HepG2 (cell line): Measurements from ENCODE around the gene KIAA1614. TPM values are rescaled to one million over a fixed set of nuclear protein-coding genes. Genes with fewer than 3 reads are reported as not detected.

ENCODE experiments used
- HCFC1 ChIP-seq: fragments of 150-350 bp; IDR thresholded peaks from 2 replicates; pipeline ENCODE4 v1.6.1; 2014; ENCODE audit warnings: low read depth, low read length
- KDM3A ChIP-seq: IDR thresholded peaks from 2 replicates; pipeline ENCODE4 v1.6.1; 2018; ENCODE audit warnings: low read depth, missing compliant biosample characterization
- RXRB ChIP-seq: IDR thresholded peaks from 2 replicates; pipeline ENCODE4 v1.6.1; 2016; ENCODE audit warnings: borderline replicate concordance, missing genetic modification reagents, missing compliant biosample characterization
- SOX5 ChIP-seq: IDR thresholded peaks from 2 replicates; pipeline ENCODE4 v1.6.1; 2016; ENCODE audit warnings: borderline replicate concordance
- ZNF124 ChIP-seq: sonication (generic); formaldehyde crosslinking; IDR thresholded peaks from 2 replicates; pipeline ENCODE4 v1.4.0; 2020; ENCODE audit warnings: missing genetic modification reagents
- ZNF598 ChIP-seq: sonication (generic); formaldehyde crosslinking; IDR thresholded peaks from 2 replicates; pipeline ENCODE4 v1.5.1; 2020; ENCODE audit warnings: mild to moderate bottlenecking, missing genetic modification reagents, borderline replicate concordance
- ZNF660 ChIP-seq: sonication (generic); formaldehyde crosslinking; IDR thresholded peaks from 2 replicates; pipeline ENCODE4 v1.5.1; 2020; ENCODE audit warnings: mild to moderate bottlenecking, low read depth, missing genetic modification reagents, borderline replicate concordance
- ZNF766 ChIP-seq: sonication (generic); formaldehyde crosslinking; IDR thresholded peaks from 2 replicates; pipeline ENCODE4 v1.5.0; 2020; ENCODE audit warnings: missing genetic modification reagents, borderline replicate concordance
- ZNF841 ChIP-seq: sonication (generic); formaldehyde crosslinking; IDR thresholded peaks from 2 replicates; pipeline ENCODE4 v1.8.1; 2023; ENCODE audit warnings: missing genetic modification reagents, borderline replicate concordance
- ZNF878 ChIP-seq: sonication (generic); formaldehyde crosslinking; IDR thresholded peaks from 2 replicates; pipeline ENCODE4 v1.8.1; 2023; ENCODE audit warnings: mild to moderate bottlenecking, missing genetic modification reagents, moderate library complexity
- ZSCAN22 ChIP-seq: sonication (generic); formaldehyde crosslinking; IDR thresholded peaks from 2 replicates; pipeline ENCODE4 v1.4.0; 2020; ENCODE audit warnings: mild to moderate bottlenecking, missing genetic modification reagents
- polyA plus RNA-seq, 8 experiments: library from polyadenylated mRNA; depleted of rRNA in 3 of 8; stranded (reverse) in 7 of 8; unstranded in 1 of 8; fragments of >200 nt; fragmentation: Illumina TruSeq in 4 of 8; extraction: Trizol in 4 of 8; gene quantifications; 2 replicates each; pipeline versions ENCODE4 v1.2.1 to v1.2.3, GENCODE V29; 2011 to 2016; ENCODE audit warnings: low read depth in 4 of 8, missing spikeins in 1 of 8, mixed read lengths in 1 of 8; ENCODE audit not compliant: insufficient read depth in 1 of 8
- total RNA-seq, 5 experiments: library from RNA; depleted of rRNA; stranded (reverse); fragments of >200 nt; fragmentation: Illumina TruSeq; extraction: Trizol; gene quantifications; 2 replicates each; pipeline ENCODE4 v1.2.3, GENCODE V29; 2016; ENCODE audit warnings: low read depth in 1 of 5
- TF ChIP-seq, protein P1 (sequence below): sonication (generic); formaldehyde crosslinking; conservative IDR thresholded peaks from 2 replicates; pipeline ENCODE4 v1.8.0; 2022; ENCODE audit warnings: missing genetic modification reagents
- TF ChIP-seq, protein P2 (sequence below): sonication (generic); formaldehyde crosslinking; IDR thresholded peaks from 2 replicates; pipeline ENCODE4 v1.4.0; 2020; ENCODE audit warnings: missing genetic modification reagents; ENCODE audit errors: not compliant biosample characterization
- TF ChIP-seq, protein P3 (sequence below): sonication (generic); formaldehyde crosslinking; IDR thresholded peaks from 2 replicates; pipeline ENCODE4 v1.4.0; 2020; ENCODE audit warnings: missing genetic modification reagents, borderline replicate concordance
- TF ChIP-seq, protein P4 (sequence below), 2 experiments: sonication (generic) in 1 of 2; formaldehyde crosslinking in 1 of 2; IDR thresholded peaks; 2 replicates each; pipeline versions ENCODE4 v1.4.0 to v1.6.1; 2016 to 2020; ENCODE audit warnings: borderline replicate concordance in 1 of 2, low read depth in 1 of 2, mild to moderate bottlenecking in 1 of 2, missing genetic modification reagents in 1 of 2
- TF ChIP-seq, protein P5 (sequence below): sonication (generic); formaldehyde crosslinking; IDR thresholded peaks from 2 replicates; pipeline ENCODE4 v1.9.0; 2021; ENCODE audit warnings: missing genetic modification reagents, borderline replicate concordance
- TF ChIP-seq, protein P6 (sequence below): sonication (generic); formaldehyde crosslinking; conservative IDR thresholded peaks from 2 replicates; pipeline ENCODE4 v1.4.0; 2020; ENCODE audit warnings: missing genetic modification reagents

The KIAA1614 gene
- total and polyA plus RNA-seq, 2 of the 13 experiments (the other 11 are each of a cell fraction or from before 2014, with no cell fraction given): 0.15 to 0.77 TPM

DNA sequence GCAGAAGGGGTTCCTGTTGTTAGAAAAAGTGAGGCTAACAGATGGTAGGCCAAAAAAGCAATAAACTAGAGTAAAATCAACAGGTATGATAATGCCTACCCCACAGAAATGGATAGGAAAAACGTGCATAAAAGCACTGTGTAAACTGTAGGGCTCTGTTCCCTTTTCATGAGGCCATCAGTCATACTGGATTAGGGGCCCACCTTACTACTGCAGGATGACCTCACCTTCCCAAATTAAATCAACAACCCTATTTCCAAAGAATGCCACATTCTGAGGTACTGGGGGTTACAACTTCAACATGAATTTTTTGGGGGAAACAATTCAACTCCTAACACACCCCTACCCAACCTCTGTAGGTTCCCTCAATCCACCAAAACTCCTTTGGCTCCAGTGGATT lies 54.9 kb downstream of the KIAA1614 start (continued):
- TF ChIP-seq, protein P1, sequence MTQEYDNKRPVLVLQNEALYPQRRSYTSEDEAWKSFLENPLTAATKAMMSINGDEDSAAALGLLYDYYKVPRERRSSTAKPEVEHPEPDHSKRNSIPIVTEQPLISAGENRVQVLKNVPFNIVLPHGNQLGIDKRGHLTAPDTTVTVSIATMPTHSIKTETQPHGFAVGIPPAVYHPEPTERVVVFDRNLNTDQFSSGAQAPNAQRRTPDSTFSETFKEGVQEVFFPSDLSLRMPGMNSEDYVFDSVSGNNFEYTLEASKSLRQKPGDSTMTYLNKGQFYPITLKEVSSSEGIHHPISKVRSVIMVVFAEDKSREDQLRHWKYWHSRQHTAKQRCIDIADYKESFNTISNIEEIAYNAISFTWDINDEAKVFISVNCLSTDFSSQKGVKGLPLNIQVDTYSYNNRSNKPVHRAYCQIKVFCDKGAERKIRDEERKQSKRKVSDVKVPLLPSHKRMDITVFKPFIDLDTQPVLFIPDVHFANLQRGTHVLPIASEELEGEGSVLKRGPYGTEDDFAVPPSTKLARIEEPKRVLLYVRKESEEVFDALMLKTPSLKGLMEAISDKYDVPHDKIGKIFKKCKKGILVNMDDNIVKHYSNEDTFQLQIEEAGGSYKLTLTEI (CRISPR knock-in tag): no peak
- TF ChIP-seq, protein P2, sequence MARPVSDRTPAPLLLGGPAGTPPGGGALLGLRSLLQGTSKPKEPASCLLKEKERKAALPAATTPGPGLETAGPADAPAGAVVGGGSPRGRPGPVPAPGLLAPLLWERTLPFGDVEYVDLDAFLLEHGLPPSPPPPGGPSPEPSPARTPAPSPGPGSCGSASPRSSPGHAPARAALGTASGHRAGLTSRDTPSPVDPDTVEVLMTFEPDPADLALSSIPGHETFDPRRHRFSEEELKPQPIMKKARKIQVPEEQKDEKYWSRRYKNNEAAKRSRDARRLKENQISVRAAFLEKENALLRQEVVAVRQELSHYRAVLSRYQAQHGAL: no peak
- TF ChIP-seq ZNF660 (CRISPR knock-in tag): no peak
- TF ChIP-seq KDM3A (CRISPR knock-in tag): no peak
- TF ChIP-seq ZSCAN22 (CRISPR knock-in tag): no peak
- TF ChIP-seq ZNF598 (CRISPR knock-in tag): no peak
- TF ChIP-seq, protein P3, sequence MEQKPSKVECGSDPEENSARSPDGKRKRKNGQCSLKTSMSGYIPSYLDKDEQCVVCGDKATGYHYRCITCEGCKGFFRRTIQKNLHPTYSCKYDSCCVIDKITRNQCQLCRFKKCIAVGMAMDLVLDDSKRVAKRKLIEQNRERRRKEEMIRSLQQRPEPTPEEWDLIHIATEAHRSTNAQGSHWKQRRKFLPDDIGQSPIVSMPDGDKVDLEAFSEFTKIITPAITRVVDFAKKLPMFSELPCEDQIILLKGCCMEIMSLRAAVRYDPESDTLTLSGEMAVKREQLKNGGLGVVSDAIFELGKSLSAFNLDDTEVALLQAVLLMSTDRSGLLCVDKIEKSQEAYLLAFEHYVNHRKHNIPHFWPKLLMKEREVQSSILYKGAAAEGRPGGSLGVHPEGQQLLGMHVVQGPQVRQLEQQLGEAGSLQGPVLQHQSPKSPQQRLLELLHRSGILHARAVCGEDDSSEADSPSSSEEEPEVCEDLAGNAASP (CRISPR knock-in tag): no peak
- TF ChIP-seq ZNF841 (CRISPR knock-in tag): no peak
- no peak for TF ChIP-seq RXRB (CRISPR knock-in tag)
- TF ChIP-seq HCFC1: no peak
- TF ChIP-seq, protein P4, sequence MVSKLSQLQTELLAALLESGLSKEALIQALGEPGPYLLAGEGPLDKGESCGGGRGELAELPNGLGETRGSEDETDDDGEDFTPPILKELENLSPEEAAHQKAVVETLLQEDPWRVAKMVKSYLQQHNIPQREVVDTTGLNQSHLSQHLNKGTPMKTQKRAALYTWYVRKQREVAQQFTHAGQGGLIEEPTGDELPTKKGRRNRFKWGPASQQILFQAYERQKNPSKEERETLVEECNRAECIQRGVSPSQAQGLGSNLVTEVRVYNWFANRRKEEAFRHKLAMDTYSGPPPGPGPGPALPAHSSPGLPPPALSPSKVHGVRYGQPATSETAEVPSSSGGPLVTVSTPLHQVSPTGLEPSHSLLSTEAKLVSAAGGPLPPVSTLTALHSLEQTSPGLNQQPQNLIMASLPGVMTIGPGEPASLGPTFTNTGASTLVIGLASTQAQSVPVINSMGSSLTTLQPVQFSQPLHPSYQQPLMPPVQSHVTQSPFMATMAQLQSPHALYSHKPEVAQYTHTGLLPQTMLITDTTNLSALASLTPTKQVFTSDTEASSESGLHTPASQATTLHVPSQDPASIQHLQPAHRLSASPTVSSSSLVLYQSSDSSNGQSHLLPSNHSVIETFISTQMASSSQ (IDR thresholded peaks at IDR 0.05; ENCODE audit: low read depth): no peak
- TF ChIP-seq, protein P4 (CRISPR knock-in tag; IDR thresholded peaks at IDR 0.05; ENCODE audit: borderline replicate concordance): no peak
- TF ChIP-seq, protein P5, sequence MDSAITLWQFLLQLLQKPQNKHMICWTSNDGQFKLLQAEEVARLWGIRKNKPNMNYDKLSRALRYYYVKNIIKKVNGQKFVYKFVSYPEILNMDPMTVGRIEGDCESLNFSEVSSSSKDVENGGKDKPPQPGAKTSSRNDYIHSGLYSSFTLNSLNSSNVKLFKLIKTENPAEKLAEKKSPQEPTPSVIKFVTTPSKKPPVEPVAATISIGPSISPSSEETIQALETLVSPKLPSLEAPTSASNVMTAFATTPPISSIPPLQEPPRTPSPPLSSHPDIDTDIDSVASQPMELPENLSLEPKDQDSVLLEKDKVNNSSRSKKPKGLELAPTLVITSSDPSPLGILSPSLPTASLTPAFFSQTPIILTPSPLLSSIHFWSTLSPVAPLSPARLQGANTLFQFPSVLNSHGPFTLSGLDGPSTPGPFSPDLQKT (CRISPR knock-in tag): no peak
- no peak for TF ChIP-seq ZNF878 (CRISPR knock-in tag)
- no peak for TF ChIP-seq ZNF766
- no peak for TF ChIP-seq SOX5
- TF ChIP-seq, protein P6, sequence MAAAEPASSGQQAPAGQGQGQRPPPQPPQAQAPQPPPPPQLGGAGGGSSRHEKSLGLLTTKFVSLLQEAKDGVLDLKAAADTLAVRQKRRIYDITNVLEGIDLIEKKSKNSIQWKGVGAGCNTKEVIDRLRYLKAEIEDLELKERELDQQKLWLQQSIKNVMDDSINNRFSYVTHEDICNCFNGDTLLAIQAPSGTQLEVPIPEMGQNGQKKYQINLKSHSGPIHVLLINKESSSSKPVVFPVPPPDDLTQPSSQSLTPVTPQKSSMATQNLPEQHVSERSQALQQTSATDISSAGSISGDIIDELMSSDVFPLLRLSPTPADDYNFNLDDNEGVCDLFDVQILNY: no peak
- no peak for TF ChIP-seq ZNF124 (CRISPR knock-in tag)
